HG03135 (cell line): ENCODE measurements around the gene CHD6.

Experiments
- ATAC-seq: cut with Tn5 transposase; IDR thresholded peaks from one replicate; pipeline ENCODE4 v1.9.1; 2021; ENCODE audit warnings: mild to moderate bottlenecking, moderate library complexity; ENCODE audit not compliant: unreplicated experiment

The CHD6 gene

GRCh38 chr20:41403604-41404003 is 214.6 kb downstream of the CHD6 start:
- ATAC-seq, result no peak

- no peak for ATAC-seq
Measured at GRCh38 chr20:41398408-41398807, 219.8 kb downstream of the CHD6 start.

- ATAC-seq, result no peak
Measured at GRCh38 chr20:41395667-41396664, 222.2 kb downstream of the CHD6 start.

- no peak for ATAC-seq
Measured at GRCh38 chr20:41394931-41395666, 223.1 kb downstream of the CHD6 start.

- no peak for ATAC-seq
Measured at GRCh38 chr20:41394081-41394480, 224.1 kb downstream of the CHD6 start.

- ATAC-seq, result no peak
Measured at GRCh38 chr20:41393705-41394066, 224.5 kb downstream of the CHD6 start.

GRCh38 chr20:41392871-41393704 is 225.1 kb downstream of the CHD6 start:
- ATAC-seq, result no peak

GRCh38 chr20:41392295-41392694 is 225.9 kb downstream of the CHD6 start:
- no peak for ATAC-seq

GRCh38 chr20:41391587-41392001 is 226.6 kb downstream of the CHD6 start:
- no peak for ATAC-seq

- ATAC-seq, result no peak
Measured at GRCh38 chr20:41390889-41391288, 227.3 kb downstream of the CHD6 start.

GRCh38 chr20:41387444-41387851 is 230.7 kb downstream of the CHD6 start:
- ATAC-seq, result no peak

- no peak for ATAC-seq
Measured at GRCh38 chr20:41386502-41387427, 231.4 kb downstream of the CHD6 start.

- ATAC-seq, result no peak
Measured at GRCh38 chr20:41382791-41383305, 235.3 kb downstream of the CHD6 start.

GRCh38 chr20:41380551-41381193 is 237.5 kb downstream of the CHD6 start:
- no peak for ATAC-seq

GRCh38 chr20:41379551-41379950 is 238.6 kb downstream of the CHD6 start:
- ATAC-seq, result no peak

GRCh38 chr20:41377275-41377674 is 240.9 kb downstream of the CHD6 start:
- ATAC-seq, result no peak

GRCh38 chr20:41376349-41376748 is 241.8 kb downstream of the CHD6 start:
- no peak for ATAC-seq

- no peak for ATAC-seq
Measured at GRCh38 chr20:41375846-41376245, 242.3 kb downstream of the CHD6 start.
